IMR-90 (cell line): ENCODE results near the gene PKD1L1. TPM values are rescaled to one million over a fixed set of nuclear protein-coding genes. Genes with fewer than 3 reads are reported as not detected.

Source experiments
- ATAC-seq: fragments of 200-7000 bp; cut with Tn5 transposase; 2 replicates; pipeline ENCODE4 v1.9.1; 2020; ENCODE audit warnings: low read depth, mild to moderate bottlenecking, moderate library complexity
- BruUV-seq: library from RNA; stranded (reverse); fragments of 400-500 nt; replicated peaks from 2 replicates; lab custom pipeline; 2021; lab: Mats Ljungman, UMichigan
- CTCF ChIA-PET: fragments of 300-600 bp; formaldehyde crosslinking; extraction: SDS; loops from one replicate; lab custom pipeline; 2021; ENCODE audit warnings: antibody characterized with exemption; lab: Yijun Ruan, JAX
- POLR2A ChIA-PET: fragments of 300-600 bp; sonication (Branson Sonifier 250); formaldehyde crosslinking; loops from one replicate; lab custom pipeline; 2022; ENCODE audit warnings: antibody characterized with exemption; ENCODE audit not compliant: unreplicated experiment; lab: Charles Lee
- DNase-seq: peaks from one replicate; pipeline ENCODE4 v3.0.0; 2013
- H2AFZ ChIP-seq: replicated peaks from 2 replicates; pipeline ENCODE3; 2013; ENCODE audit warnings: low read length, mild to moderate bottlenecking; ENCODE audit not compliant: poor library complexity
- H2AK5ac ChIP-seq: 2 replicates; pipeline ENCODE4 v1.6.1; 2013; ENCODE audit warnings: low read depth, low read length, inconsistent platforms
- H2AK9ac ChIP-seq: replicated peaks from 2 replicates; pipeline ENCODE3; 2013; ENCODE audit warnings: mild to moderate bottlenecking, low read depth, low read length, moderate library complexity; ENCODE audit not compliant: poor library complexity
- H2BK120ac ChIP-seq: 2 replicates; pipeline ENCODE4 v1.6.1; 2013; ENCODE audit warnings: low read depth, low read length, inconsistent platforms
- H2BK15ac ChIP-seq: 3 replicates; pipeline ENCODE4 v1.6.1; 2013; ENCODE audit warnings: low read depth, low read length, inconsistent platforms
- H2BK20ac ChIP-seq: 2 replicates; pipeline ENCODE4 v1.6.1; 2013; ENCODE audit warnings: low read depth, mild to moderate bottlenecking, inconsistent platforms, low read length, moderate library complexity
- H2BK5ac ChIP-seq: 2 replicates; pipeline ENCODE4 v1.6.1; 2013; ENCODE audit warnings: mild to moderate bottlenecking, low read depth, low read length, inconsistent platforms; ENCODE audit not compliant: poor library complexity, severe bottlenecking
- H3K14ac ChIP-seq: replicated peaks from 2 replicates; pipeline ENCODE4 v1.6.1; 2013; ENCODE audit warnings: low read depth, low read length, inconsistent platforms
- H3K18ac ChIP-seq: 2 replicates; pipeline ENCODE4 v1.6.1; 2013; ENCODE audit warnings: low read depth, low read length, control low read depth
- H3K23ac ChIP-seq: 2 replicates; pipeline ENCODE4 v1.6.1; 2013; ENCODE audit warnings: low read depth, low read length, inconsistent platforms
- H3K27ac ChIP-seq: 2 replicates; pipeline ENCODE4 v1.5.1; 2013; ENCODE audit warnings: mild to moderate bottlenecking, control low read depth, low read length; ENCODE audit not compliant: insufficient read depth
- H3K27me3 ChIP-seq: 2 replicates; pipeline ENCODE4 v1.6.1; 2013; ENCODE audit warnings: low read length; ENCODE audit not compliant: control insufficient read depth, insufficient read depth
- H3K36me3 ChIP-seq: 2 replicates; pipeline ENCODE4 v1.6.1; 2013; ENCODE audit warnings: low read length, mixed read lengths; ENCODE audit not compliant: control insufficient read depth, insufficient read depth
- H3K4ac ChIP-seq: 2 replicates; pipeline ENCODE4 v1.6.1; 2013; ENCODE audit warnings: low read depth, low read length, inconsistent platforms
- H3K4me1 ChIP-seq: 2 replicates; pipeline ENCODE4 v1.6.1; 2013; ENCODE audit warnings: low read length, mixed read lengths; ENCODE audit not compliant: control insufficient read depth, insufficient read depth
- H3K4me2 ChIP-seq: 2 replicates; pipeline ENCODE4 v1.6.1; 2013; ENCODE audit warnings: low read depth, mild to moderate bottlenecking, control low read depth, low read length, moderate library complexity
- H3K4me3 ChIP-seq: 2 replicates; pipeline ENCODE4 v1.5.1; 2013; ENCODE audit warnings: low read depth, mild to moderate bottlenecking, control low read depth, low read length, moderate library complexity; ENCODE audit not compliant: insufficient read depth
- H3K56ac ChIP-seq: 2 replicates; pipeline ENCODE4 v1.6.1; 2013; ENCODE audit warnings: low read length, inconsistent platforms; ENCODE audit not compliant: insufficient read depth; ENCODE audit errors: extremely low read depth
- H3K79me1 ChIP-seq, 2 experiments: 2 replicates each; pipeline ENCODE4 v1.6.1; 2013; ENCODE audit warnings: low read length in 2 of 2, inconsistent platforms in 1 of 2, low read depth in 1 of 2
- H3K9ac ChIP-seq: 2 replicates; pipeline ENCODE4 v1.6.1; 2013; ENCODE audit warnings: low read depth, low read length, control low read depth
- H3K9me1 ChIP-seq: 2 replicates; pipeline ENCODE4 v1.6.1; 2013; ENCODE audit warnings: low read length, inconsistent platforms; ENCODE audit not compliant: insufficient read depth
- H3K9me3 ChIP-seq: 2 replicates; pipeline ENCODE4 v1.6.1; 2013; ENCODE audit warnings: low read length; ENCODE audit not compliant: control insufficient read depth, insufficient read depth
- H4K20me1 ChIP-seq: 2 replicates; pipeline ENCODE4 v1.6.1; 2013; ENCODE audit warnings: low read length, inconsistent platforms; ENCODE audit not compliant: insufficient read depth
- H4K5ac ChIP-seq: 2 replicates; pipeline ENCODE4 v1.6.1; 2013; ENCODE audit warnings: mild to moderate bottlenecking, low read depth, low read length, control low read depth
- H4K8ac ChIP-seq, 2 experiments: 2 replicates each; pipeline ENCODE4 v1.6.1; 2013; ENCODE audit warnings: low read depth in 2 of 2, low read length in 2 of 2, control low read depth in 1 of 2, inconsistent platforms in 1 of 2
- H4K91ac ChIP-seq: 2 replicates; pipeline ENCODE4 v1.6.1; 2013; ENCODE audit warnings: low read depth, low read length, inconsistent platforms; ENCODE audit not compliant: insufficient read depth
- BHLHE40 ChIP-seq: fragments of 150-350 bp; IDR thresholded peaks from 2 replicates; pipeline ENCODE4 v1.6.1; 2016; ENCODE audit warnings: mild to moderate bottlenecking, low read depth, low read length
- CEBPB ChIP-seq: IDR thresholded peaks from 2 replicates; pipeline ENCODE4 v1.6.1; 2012; ENCODE audit warnings: low read depth, low read length, improper control_type of control experiment
- CHD1 ChIP-seq: IDR thresholded peaks from 2 replicates; pipeline ENCODE4 v1.6.1; 2012; ENCODE audit warnings: low read depth, low read length, improper control_type of control experiment
- FOS ChIP-seq: fragments of 150-350 bp; IDR thresholded peaks from 2 replicates; pipeline ENCODE4 v1.6.1; 2016; ENCODE audit warnings: low read depth, low read length
- MAFK ChIP-seq: IDR thresholded peaks from 2 replicates; pipeline ENCODE4 v1.6.1; 2012; ENCODE audit warnings: low read depth, low read length, improper control_type of control experiment
- MAZ ChIP-seq: IDR thresholded peaks from 2 replicates; pipeline ENCODE4 v1.6.1; 2012; ENCODE audit warnings: low read depth, mild to moderate bottlenecking, low read length, improper control_type of control experiment, moderate library complexity, borderline replicate concordance
- MXI1 ChIP-seq: IDR thresholded peaks from 2 replicates; pipeline ENCODE4 v1.6.1; 2012; ENCODE audit warnings: low read depth, mild to moderate bottlenecking, low read length, moderate library complexity, borderline replicate concordance
- NFE2L2 ChIP-seq: fragments of 150-350 bp; IDR thresholded peaks from 2 replicates; pipeline ENCODE4 v1.6.1; 2016; ENCODE audit warnings: low read depth, mild to moderate bottlenecking, low read length
- POLR2A ChIP-seq: IDR thresholded peaks from 2 replicates; pipeline ENCODE4 v1.6.1; 2012; ENCODE audit warnings: mild to moderate bottlenecking, low read depth, low read length
- RAD21 ChIP-seq: IDR thresholded peaks from 2 replicates; pipeline ENCODE4 v1.6.1; 2012; ENCODE audit warnings: low read length, improper control_type of control experiment
- RCOR1 ChIP-seq: IDR thresholded peaks from 2 replicates; pipeline ENCODE4 v1.6.1; 2012; ENCODE audit warnings: mild to moderate bottlenecking, low read length, improper control_type of control experiment; ENCODE audit not compliant: insufficient replicate concordance
- RFX5 ChIP-seq: IDR thresholded peaks from 2 replicates; pipeline ENCODE4 v1.8.0; 2012; ENCODE audit warnings: low read depth, mild to moderate bottlenecking, low read length, moderate library complexity
- SMC3 ChIP-seq: fragments of 150-350 bp; IDR thresholded peaks from 2 replicates; pipeline ENCODE4 v1.6.1; 2016; ENCODE audit warnings: low read depth, mild to moderate bottlenecking, antibody characterized with exemption, low read length, moderate library complexity
- WGBS, 2 experiments: methylation state at CpG; one replicate each; pipeline versions ENCODE4 v1.1.5 to v1.1.7; 2013; ENCODE audit warnings: missing lambda C conversion rate in 2 of 2; ENCODE audit not compliant: insufficient read length in 1 of 2; ENCODE audit errors: extremely low coverage in 2 of 2; 5-methylcytosine and 5-hydroxymethylcytosine counted together
- dilution Hi-C: fragments of 300-500 bp; cut with HindIII; formaldehyde crosslinking; loops from one replicate; pipeline ENCODE4 v1.14.3; 2018; ENCODE audit warnings: low sequenced_read_pairs; ENCODE audit not compliant: unreplicated experiment
- in situ Hi-C: fragments of 300-500 bp; cut with MboI; formaldehyde crosslinking; loops from 3 replicates; pipeline ENCODE4 v1.14.3; 2019; ENCODE audit warnings: low sequenced_read_pairs, inconsistent platforms, mixed read lengths
- intact Hi-C: fragments of 100-400 bp; cut with micrococcal nuclease; formaldehyde crosslinking; loops from 2 replicates; pipeline ENCODE4 v1.10.0; 2022
- polyA plus RNA-seq, 3 experiments: library from polyadenylated mRNA; depleted of rRNA; stranded (reverse); fragments of >200 nt; gene quantifications; 2 replicates each; pipeline ENCODE4 v1.2.3, GENCODE V29; 2012; ENCODE audit warnings: low replicate concordance in 1 of 3
- total RNA-seq: library from RNA; depleted of rRNA; stranded (reverse); fragments of >200 nt; gene quantifications from 2 replicates; pipeline ENCODE4 v1.2.3, GENCODE V29; 2012
- TF ChIP-seq, protein P1 (sequence below): fragments of 150-350 bp; IDR thresholded peaks from 2 replicates; pipeline ENCODE4 v1.6.1; 2017; ENCODE audit warnings: mild to moderate bottlenecking, antibody characterized with exemption, low read length, low read depth
- TF ChIP-seq, protein P2 (sequence below): conservative IDR thresholded peaks from 2 replicates; pipeline ENCODE4 v1.5.1; 2012; ENCODE audit warnings: mild to moderate bottlenecking, low read depth, low read length, improper control_type of control experiment

Gene PKD1L1
- total and polyA plus RNA-seq, 2 of the 4 experiments (the other 2 are of a cell fraction): under 0.01 to 0.15 TPM

GRCh38 chr7:47979145-47979831 is 31.0 kb upstream of the PKD1L1 start, which contains the start of gene HUS1:
HUS1 (minus strand) TSS chr7:47979615; CDS start chr7:47979519, 96 bp downstream.
- POLR2A ChIA-PET: no interaction called here

More at GRCh38 chr7:47979145-47979831, 31.0 kb upstream of the PKD1L1 start, which contains the start of gene HUS1:
- peak; percentile 81 for DNase-seq
- Histone ChIP-seq H3K14ac (peak within 1 kb of the TSS; percentile 97), H2AFZ (peak within 1 kb of the TSS; percentile 96), H3K4me2 (peak within 1 kb of the TSS; percentile 91), H4K20me1 (no peaks in the 10 kb centered on the region), H3K36me3 (peaks cover 24% of the 10 kb centered on the region), H2BK20ac (no peak within 1 kb of the TSS), H3K9ac (peak within 1 kb of the TSS; percentile 93), H3K4me1 (peaks cover 3% of the 10 kb centered on the region), H3K4me3 (peak within 1 kb of the TSS; percentile 84), H3K79me1 (peaks cover 21 to 30% of the 10 kb centered on the region in 2 experiments), H3K9me3 (no peaks in the 10 kb centered on the region), H4K5ac (peak within 1 kb of the TSS; percentile 91), H3K9me1 (no peaks in the 10 kb centered on the region), H3K27me3 (peaks cover 2% of the 10 kb centered on the region; the same call in 1 of the 2 replicates), H3K27ac (peak within 1 kb of the TSS; percentile 95), H2AK5ac (peak within 1 kb of the TSS; percentile 67), H2BK5ac (peak within 1 kb of the TSS; percentile 81), H3K18ac (peak within 1 kb of the TSS; percentile 81), H4K8ac (peak within 1 kb of the TSS; percentile 87 to 95), H2BK15ac (0 out of 3 replicates have a peak within 1 kb of the TSS, but pooled peaks have one; percentile 19), H3K56ac (peak within 1 kb of the TSS; percentile 87), H2BK120ac (peak within 1 kb of the TSS; percentile 59), H3K4ac (peak within 1 kb of the TSS; percentile 86), H3K23ac (peak within 1 kb of the TSS; percentile 93), H2AK9ac (peak within 1 kb of the TSS; percentile 87), H4K91ac (peak within 1 kb of the TSS; percentile 95)
- CTCF ChIA-PET: interaction anchor here (0.9 kb wide), 1 partner anchor 9 kb away, joined by 4 read pairs; no protein-coding TSS in a partner anchor
- in situ Hi-C loops: no loop called here
- dilution Hi-C loops: loop anchor here (25.0 kb wide), 1 partner anchor 133 kb away; no protein-coding TSS in a partner anchor
- WGBS, 2 experiments: 1% methylated on average over 23 of the region's 62 CpGs; no CpG with 5 or more reads in 1 of the 2 experiments
- TF ChIP-seq MAFK (no peak), RCOR1 (no peak), CHD1 (no peak), POLR2A (peak; percentile 90), FOS (no peak), BHLHE40 (peak; percentile 84), MAZ (peak; percentile 57; the same call in 1 of the 2 replicates), CEBPB (no peak), RAD21 (no peak), RFX5 (no peak), SMC3 (no peak; the same call in 1 of the 2 replicates), NFE2L2 (no peak), MXI1 (peak; percentile 68; the same call in 1 of the 2 replicates)
- TF ChIP-seq, protein P1, sequence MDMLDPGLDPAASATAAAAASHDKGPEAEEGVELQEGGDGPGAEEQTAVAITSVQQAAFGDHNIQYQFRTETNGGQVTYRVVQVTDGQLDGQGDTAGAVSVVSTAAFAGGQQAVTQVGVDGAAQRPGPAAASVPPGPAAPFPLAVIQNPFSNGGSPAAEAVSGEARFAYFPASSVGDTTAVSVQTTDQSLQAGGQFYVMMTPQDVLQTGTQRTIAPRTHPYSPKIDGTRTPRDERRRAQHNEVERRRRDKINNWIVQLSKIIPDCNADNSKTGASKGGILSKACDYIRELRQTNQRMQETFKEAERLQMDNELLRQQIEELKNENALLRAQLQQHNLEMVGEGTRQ: peak; percentile 11; the same call in 1 of the 2 replicates
- TF ChIP-seq, protein P2, sequence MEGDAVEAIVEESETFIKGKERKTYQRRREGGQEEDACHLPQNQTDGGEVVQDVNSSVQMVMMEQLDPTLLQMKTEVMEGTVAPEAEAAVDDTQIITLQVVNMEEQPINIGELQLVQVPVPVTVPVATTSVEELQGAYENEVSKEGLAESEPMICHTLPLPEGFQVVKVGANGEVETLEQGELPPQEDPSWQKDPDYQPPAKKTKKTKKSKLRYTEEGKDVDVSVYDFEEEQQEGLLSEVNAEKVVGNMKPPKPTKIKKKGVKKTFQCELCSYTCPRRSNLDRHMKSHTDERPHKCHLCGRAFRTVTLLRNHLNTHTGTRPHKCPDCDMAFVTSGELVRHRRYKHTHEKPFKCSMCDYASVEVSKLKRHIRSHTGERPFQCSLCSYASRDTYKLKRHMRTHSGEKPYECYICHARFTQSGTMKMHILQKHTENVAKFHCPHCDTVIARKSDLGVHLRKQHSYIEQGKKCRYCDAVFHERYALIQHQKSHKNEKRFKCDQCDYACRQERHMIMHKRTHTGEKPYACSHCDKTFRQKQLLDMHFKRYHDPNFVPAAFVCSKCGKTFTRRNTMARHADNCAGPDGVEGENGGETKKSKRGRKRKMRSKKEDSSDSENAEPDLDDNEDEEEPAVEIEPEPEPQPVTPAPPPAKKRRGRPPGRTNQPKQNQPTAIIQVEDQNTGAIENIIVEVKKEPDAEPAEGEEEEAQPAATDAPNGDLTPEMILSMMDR: no peak
- intact Hi-C loops: loop anchor here (1.0 kb wide), 1 partner anchor 109 kb away; no protein-coding TSS in a partner anchor
- ATAC-seq: peak; percentile 100
- BruUV-seq: no TSS peak
